ENCODE measurements around the gene UBE2E2.

Gene UBE2E2

DNA sequence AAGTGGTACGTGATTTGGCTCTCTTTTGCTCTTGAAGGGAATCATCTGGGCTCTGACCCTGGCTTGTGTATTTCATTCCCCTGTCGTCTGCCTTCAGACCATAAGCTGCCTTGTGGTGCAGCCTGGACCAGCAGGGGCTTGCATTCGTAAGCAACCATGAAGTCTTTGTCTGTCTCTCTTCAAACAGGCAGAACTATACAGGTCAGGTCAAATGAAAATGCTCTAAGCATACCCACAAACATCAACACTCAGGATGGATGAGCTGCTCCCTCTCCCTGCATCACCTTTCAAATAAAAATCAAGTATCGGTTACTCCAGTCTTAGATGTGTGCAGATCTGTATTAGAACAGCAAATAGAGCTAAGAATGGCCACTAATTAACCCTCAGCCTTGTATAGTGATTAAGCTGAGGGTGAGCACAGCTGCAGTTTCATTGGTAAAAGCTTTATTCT, 334.0 kb downstream of the UBE2E2 start:
- no peak for TF ChIP-seq CTCF (conservative IDR thresholded peaks at IDR 0.05; ENCODE audit: control insufficient read depth, insufficient read depth, low read depth, low read length)
- DNase-seq (ENCODE audit: low read depth), result no peak
- no peak overlapping the region for H3K4me3 ChIP-seq (ENCODE audit: control insufficient read depth, low read depth, low read length)

DNA sequence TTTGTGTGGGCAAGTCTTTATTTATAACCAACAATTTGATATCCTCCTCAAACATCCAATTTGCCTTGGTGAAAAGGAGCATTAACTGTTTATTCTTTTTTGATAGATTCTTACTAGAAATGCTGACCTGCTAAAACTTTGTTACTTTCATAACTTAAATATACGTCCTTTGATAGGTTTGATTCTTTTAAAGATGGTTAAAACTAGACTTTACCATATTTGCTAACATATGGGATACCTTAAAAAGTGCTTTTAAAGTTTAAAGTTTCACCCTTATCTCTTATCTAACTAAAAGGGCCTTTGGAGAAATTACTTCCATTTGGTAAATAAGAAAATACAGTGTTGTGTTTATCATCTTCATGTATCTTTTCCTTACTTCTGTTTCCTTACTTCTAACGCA, 336.1 kb downstream of the UBE2E2 start:
- TF ChIP-seq CTCF (conservative IDR thresholded peaks at IDR 0.05; ENCODE audit: control insufficient read depth, insufficient read depth, low read depth, low read length), result no peak
- DNase-seq (ENCODE audit: low read depth), result no peak
- H3K4me3 ChIP-seq (ENCODE audit: control insufficient read depth, low read depth, low read length), result no peak overlapping the region

DNA sequence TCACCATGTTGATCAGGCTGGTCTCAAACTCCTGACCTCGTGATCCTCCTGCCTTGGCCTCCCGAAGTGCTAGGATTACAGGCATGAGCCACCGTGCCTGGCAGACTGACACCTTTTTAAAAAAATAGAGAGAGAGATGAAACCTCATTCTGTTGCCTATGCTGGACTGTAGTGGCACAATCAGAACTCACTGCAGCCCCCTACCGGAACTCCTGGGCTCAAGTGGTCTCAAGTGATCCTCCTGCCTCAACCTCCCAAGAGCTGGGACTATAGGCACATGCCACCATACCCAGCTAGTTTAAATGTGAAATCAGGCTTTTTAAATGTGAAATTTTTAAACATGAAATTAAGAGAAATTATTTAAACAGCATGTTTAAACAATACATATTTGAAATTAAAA, 337.5 kb downstream of the UBE2E2 start:
- TF ChIP-seq CTCF (conservative IDR thresholded peaks at IDR 0.05; ENCODE audit: control insufficient read depth, insufficient read depth, low read depth, low read length), result no peak
- DNase-seq (ENCODE audit: low read depth), result no peak
- H3K4me3 ChIP-seq (ENCODE audit: control insufficient read depth, low read depth, low read length), result no peak overlapping the region

- H3K4me3 ChIP-seq (ENCODE audit: control insufficient read depth, low read depth, low read length), result no peak overlapping the region
- no peak for DNase-seq (ENCODE audit: low read depth)
- TF ChIP-seq CTCF (conservative IDR thresholded peaks at IDR 0.05; ENCODE audit: control insufficient read depth, insufficient read depth, low read depth, low read length), result no peak
Measured at GRCh38 chr3:23542079-23542478, 339.0 kb downstream of the UBE2E2 start.

GRCh38 chr3:23546181-23546580, 343.1 kb downstream of the UBE2E2 start:
- no peak overlapping the region for H3K4me3 ChIP-seq (ENCODE audit: control insufficient read depth, low read depth, low read length)
- no peak for DNase-seq (ENCODE audit: low read depth)
- no peak for TF ChIP-seq CTCF (conservative IDR thresholded peaks at IDR 0.05; ENCODE audit: control insufficient read depth, insufficient read depth, low read depth, low read length)

- no peak for TF ChIP-seq CTCF (conservative IDR thresholded peaks at IDR 0.05; ENCODE audit: control insufficient read depth, insufficient read depth, low read depth, low read length)
- no peak for DNase-seq (ENCODE audit: low read depth)
- no peak overlapping the region for H3K4me3 ChIP-seq (ENCODE audit: control insufficient read depth, low read depth, low read length)
Measured at GRCh38 chr3:23547905-23548650, 345.0 kb downstream of the UBE2E2 start.

Data from fibroblast of mammary gland (primary cell).